Activated T-helper 1 cell treated with Interleukin-2 at 50 U/mL for 16 hours (primary cell): ENCODE data around the gene HTR4.
"Not testable (repeated sequence)": the region's sequence is repeated elsewhere in the genome, so short reads cannot be mapped to it uniquely, and the experiment has no call there.

ENCODE experiments used
- DNase-seq: peaks from one replicate; pipeline ENCODE4 v3.0.0-alpha.2; 2020; ENCODE audit warnings: low read depth

Gene HTR4

DNA sequence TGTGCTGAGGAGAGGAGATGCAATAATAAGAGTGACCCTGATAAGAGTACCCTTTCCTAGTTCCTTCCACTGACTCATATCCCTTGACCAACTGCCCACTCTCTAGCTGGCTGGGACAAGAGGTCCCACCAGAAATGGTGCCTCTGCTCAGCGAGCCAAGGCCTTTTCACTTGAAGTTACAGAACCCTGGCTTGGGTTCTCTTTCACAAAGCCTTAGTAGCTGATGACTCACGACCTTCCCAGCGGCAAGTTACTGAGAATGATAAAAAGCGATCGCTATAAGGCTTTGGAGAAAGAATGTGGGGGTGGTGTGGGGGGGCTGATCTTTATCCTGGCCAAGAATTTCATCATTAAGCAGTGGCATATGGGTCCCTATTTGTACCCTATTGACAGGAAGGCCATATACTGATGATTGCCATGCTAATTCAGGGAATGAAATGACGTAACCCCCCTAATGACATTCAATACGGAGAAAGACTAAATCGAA is 180.3 kb downstream of the HTR4 start:
- no peak for DNase-seq

DNA sequence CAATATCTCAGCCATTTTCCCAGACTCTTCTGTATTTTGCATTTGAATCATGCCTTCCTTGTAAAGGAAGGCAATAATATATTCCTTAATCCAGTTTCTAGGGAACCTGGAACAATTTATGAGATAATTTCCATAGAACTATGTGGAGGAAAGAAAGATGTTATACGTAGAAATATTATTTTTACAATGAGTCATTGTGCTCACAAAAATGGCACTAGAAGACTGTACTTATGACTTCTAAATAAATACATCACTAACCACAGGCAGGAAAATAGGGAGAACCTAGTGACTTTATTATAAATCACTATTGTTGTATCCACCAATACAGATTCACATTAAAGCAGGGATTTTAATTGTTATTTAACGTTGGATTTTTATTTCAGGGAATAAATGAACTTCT is 182.9 kb downstream of the HTR4 start:
- DNase-seq = no peak

DNA sequence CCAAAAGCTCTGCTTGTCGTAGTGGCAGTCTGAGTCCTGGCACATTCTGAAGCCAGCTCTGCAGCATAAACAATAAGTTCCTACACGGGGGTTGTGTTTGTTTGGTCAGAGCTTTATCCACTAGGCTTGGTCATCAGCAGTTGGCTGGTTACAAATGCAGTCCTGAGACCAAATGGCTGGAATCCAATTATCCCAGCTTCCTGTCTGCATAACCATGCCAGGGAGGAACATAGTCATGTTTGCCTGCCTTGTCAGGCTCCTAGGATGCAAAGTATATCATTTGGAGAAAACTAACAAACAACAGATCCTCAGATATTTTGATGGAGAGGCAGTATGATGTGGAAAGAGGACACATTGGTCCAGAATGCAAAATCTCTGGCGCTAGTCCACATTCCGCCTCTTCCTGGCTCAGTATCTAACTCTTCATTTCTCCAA is 184.8 kb downstream of the HTR4 start:
- DNase-seq = no peak

DNA sequence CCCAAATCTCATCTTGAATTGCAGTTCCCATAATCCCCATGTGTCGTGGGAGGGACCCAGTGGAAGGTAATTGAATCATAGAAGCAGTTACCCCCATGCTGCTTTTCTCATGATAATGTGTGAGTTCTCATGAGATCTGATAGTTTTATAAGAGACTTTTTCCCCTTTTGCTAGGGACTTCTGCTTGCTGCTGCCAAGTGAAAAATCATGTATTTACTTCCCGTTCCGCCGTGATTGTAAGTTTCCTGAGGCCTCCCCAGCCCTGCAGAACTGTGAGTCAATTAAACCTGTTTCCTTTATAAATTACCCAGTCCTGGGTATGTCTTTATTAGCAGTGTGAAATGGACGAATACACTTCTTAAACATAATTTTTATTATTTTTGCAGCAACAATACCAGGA is 185.6 kb downstream of the HTR4 start:
- not testable (repeated sequence) for DNase-seq

GRCh38 chr5:148467958-148468357 is 186.4 kb downstream of the HTR4 start:
- DNase-seq = no peak

DNA sequence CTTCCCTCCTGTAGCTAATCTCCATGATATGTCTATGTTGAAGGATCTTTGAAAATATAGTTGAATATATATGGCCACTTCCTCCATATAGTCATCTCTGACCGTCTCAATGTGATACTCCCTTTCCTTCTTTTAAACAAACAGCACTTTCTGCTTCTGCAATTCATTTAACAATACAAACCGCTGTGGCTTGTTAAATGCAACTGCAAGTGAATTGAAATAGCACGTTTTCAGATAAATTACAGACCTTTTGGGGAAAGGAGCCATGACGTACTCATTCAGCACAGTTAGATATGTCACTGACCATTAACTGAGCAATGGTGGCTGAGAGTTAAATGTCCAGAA is 188.1 kb downstream of the HTR4 start:
- DNase-seq = no peak

GRCh38 chr5:148465381-148466235 is 188.7 kb downstream of the HTR4 start:
- DNase-seq = no peak

GRCh38 chr5:148459669-148460068 is 194.7 kb downstream of the HTR4 start:
- DNase-seq = no peak

GRCh38 chr5:148458036-148458888 is 196.1 kb downstream of the HTR4 start:
- DNase-seq = no peak

DNA sequence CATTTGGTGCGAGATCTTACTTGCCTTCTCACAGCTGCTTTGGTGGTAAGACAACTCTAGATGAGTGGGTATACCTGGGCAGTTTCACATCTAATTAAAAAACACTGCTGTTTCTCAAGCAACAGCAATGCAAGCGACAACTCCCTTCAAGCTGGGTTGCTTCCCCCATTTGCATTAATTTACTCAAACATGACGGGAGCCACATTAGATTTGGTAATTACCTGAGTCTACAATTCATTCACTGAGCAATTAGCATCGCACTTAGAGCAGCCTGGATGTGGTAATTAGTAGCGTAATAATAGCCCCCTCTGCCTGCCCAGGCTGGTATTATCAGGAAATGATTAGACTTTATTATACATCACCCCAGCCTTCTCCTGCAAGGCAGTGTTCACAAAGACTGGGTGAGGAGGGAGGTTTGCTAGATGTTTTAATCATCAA is 197.1 kb downstream of the HTR4 start:
- DNase-seq = no peak

DNA sequence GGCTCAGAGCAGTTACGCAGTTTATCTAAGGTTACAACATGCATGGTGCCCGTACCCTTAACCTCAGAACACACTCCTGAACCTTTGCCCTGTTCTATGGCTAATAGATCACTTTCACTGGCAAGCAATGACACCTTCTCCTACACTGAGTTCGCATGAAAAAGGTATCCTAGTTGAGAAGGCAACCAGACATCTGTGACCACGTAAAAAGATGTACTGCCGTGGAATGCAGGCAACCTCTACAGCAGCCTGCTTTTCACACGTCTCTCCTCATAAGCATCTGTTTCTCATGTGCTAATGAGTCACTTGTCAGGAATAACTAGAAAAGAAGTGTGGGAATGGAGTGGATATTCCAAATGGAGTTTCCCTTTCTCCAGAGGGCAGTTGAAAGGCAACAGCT is 199.1 kb downstream of the HTR4 start:
- DNase-seq = no peak

DNA sequence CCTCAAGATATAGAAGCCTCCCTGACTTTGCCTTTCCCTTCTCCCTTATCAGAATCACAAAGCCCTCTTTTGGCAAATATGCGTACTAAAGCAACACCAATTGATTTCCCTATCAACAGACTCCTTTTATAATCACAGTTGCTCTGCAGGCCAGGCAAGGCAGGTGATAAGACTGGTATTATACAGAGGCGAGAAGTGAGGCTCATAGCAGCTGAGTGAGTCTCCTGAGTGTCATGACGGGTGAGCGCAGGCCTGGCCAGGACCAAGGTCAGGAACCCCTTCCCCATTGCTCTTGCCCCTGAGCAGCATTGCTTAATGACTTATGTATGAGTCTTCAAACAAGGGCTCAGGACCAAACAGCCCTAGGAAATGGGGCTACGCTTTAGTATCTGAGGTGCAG is 199.8 kb downstream of the HTR4 start:
- DNase-seq = no peak

- no peak for DNase-seq
Measured at GRCh38 chr5:148452499-148453193, 201.7 kb downstream of the HTR4 start.

GRCh38 chr5:148446611-148447010 is 207.7 kb downstream of the HTR4 start:
- no peak for DNase-seq

DNA sequence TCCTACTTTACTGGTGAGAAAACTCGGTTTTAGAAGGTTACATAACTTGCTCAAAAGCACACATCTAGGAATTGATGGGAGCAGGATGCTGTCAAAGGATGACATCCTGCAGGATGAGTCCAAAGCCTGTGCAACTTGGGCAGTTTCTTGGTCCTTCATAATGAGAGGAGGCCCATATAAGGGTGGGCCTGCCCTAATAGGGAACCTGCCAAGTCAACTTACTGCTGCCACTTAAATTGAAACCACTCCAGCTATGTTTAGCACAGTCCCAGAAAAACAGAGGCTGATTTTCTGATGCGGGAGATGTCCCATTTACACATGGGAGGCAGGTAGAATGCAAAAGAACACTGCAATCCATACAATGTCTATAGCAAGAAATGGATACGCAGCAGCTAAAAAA is 208.7 kb downstream of the HTR4 start:
- DNase-seq = no peak

GRCh38 chr5:148443998-148444397 is 210.3 kb downstream of the HTR4 start:
- no peak for DNase-seq

- DNase-seq = no peak
Measured at GRCh38 chr5:148443241-148443640, 211.1 kb downstream of the HTR4 start.

- no peak for DNase-seq
Measured at GRCh38 chr5:148438933-148439332, 215.4 kb downstream of the HTR4 start.

DNA sequence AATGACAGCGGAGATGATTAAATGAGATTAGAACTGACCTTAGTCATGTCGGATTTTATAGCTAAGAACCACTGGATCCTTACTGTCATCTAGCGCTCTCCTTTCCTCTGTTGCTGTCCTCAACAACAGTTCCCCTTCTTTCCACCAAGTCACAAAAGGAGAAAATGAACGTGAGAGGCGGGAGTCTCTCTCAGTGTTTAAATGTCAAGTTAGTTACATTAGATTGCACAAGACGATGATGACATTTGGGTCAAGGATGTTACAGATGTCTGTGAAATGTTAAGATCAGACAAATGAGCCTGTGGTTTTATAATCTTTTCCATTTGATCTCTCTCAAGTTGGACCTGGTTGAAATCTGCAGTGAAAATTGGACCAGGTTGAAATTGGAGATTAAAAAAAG is 217.1 kb downstream of the HTR4 start:
- no peak for DNase-seq

- DNase-seq = no peak
Measured at GRCh38 chr5:148436029-148436428, 218.3 kb downstream of the HTR4 start.

DNA sequence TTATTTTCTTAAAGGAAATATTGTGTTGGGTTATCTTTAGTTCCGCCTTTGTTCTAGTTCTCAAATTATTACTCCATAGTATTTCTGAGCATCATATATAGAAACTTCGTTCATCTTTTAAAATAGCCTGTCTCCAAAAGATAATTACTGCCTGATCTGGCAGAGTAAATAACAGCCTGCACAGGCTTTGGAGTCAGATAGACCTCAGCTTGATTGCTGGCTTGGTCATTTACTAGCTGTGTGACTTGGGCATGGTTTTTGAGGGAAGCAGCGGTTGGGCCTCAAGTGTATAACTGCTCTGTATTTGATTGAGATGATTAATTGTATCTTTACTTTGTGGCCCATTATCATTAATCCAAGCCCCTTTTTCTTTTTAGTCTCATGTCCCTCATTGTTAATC is 220.5 kb downstream of the HTR4 start:
- no peak for DNase-seq
